Measurements from ENCODE around the gene LMO4. TPM values are rescaled to one million over a fixed set of nuclear protein-coding genes. Genes with fewer than 3 reads are reported as not detected.

Gene LMO4
- total RNA-seq, 1 experiment from 2014 or later = 88.9 TPM

DNA sequence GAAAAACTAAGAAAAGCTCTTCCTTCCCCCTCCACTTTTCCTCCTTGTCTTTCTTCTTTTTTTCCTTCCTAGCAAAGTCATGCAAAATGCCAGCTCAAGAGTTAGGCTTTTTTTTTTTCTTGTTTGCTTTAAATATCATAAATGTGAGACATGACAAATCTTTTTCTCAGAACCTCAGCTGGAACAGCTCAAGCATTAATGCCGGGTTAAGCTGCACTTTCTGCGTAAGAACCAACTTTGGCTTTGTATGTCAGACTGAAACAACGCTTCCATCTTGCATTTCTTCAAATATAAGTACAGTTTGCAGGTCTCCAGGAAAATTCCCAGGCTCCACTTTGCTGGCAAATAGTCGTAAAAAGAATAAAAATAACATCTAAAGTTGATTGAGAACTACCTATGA lies 20.7 kb upstream of the LMO4 start (continued):
- TF ChIP-seq, protein P1, sequence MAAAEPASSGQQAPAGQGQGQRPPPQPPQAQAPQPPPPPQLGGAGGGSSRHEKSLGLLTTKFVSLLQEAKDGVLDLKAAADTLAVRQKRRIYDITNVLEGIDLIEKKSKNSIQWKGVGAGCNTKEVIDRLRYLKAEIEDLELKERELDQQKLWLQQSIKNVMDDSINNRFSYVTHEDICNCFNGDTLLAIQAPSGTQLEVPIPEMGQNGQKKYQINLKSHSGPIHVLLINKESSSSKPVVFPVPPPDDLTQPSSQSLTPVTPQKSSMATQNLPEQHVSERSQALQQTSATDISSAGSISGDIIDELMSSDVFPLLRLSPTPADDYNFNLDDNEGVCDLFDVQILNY (CRISPR knock-in tag; IDR thresholded peaks at IDR 0.05) = no peak
- TF ChIP-seq ZNF121 (CRISPR knock-in tag; IDR thresholded peaks at IDR 0.05) = no peak
- TF ChIP-seq, protein P2, sequence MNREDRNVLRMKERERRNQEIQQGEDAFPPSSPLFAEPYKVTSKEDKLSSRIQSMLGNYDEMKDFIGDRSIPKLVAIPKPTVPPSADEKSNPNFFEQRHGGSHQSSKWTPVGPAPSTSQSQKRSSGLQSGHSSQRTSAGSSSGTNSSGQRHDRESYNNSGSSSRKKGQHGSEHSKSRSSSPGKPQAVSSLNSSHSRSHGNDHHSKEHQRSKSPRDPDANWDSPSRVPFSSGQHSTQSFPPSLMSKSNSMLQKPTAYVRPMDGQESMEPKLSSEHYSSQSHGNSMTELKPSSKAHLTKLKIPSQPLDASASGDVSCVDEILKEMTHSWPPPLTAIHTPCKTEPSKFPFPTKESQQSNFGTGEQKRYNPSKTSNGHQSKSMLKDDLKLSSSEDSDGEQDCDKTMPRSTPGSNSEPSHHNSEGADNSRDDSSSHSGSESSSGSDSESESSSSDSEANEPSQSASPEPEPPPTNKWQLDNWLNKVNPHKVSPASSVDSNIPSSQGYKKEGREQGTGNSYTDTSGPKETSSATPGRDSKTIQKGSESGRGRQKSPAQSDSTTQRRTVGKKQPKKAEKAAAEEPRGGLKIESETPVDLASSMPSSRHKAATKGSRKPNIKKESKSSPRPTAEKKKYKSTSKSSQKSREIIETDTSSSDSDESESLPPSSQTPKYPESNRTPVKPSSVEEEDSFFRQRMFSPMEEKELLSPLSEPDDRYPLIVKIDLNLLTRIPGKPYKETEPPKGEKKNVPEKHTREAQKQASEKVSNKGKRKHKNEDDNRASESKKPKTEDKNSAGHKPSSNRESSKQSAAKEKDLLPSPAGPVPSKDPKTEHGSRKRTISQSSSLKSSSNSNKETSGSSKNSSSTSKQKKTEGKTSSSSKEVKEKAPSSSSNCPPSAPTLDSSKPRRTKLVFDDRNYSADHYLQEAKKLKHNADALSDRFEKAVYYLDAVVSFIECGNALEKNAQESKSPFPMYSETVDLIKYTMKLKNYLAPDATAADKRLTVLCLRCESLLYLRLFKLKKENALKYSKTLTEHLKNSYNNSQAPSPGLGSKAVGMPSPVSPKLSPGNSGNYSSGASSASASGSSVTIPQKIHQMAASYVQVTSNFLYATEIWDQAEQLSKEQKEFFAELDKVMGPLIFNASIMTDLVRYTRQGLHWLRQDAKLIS (CRISPR knock-in tag; IDR thresholded peaks at IDR 0.05; ENCODE audit: borderline replicate concordance) = no peak

DNA sequence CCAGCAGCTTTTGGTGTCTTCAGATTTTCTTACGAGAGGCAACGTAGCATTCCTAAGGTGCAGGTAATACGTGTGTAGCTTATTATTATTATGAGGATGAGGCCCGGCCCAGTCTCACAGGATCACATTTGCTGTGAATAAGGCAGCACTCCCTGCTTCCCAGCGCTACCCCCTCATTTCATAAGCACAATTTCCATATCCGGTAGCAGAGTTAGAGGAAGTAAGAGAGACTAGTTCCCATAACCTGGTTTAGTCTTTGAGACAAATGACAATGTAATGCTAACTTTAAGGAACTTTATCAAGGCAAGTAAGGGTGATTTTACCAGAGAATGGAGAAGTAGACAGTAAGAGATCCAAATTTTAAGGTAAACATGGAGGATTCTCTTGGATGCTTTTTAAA lies 14.6 kb upstream of the LMO4 start:
- H3K36me3 Mint-ChIP-seq = no peaks in the 10 kb centered on the region
- POLR2A ChIA-PET = interaction anchor here (0.9 kb wide), 1 partner anchor 14 kb away, joined by 4 read pairs; no protein-coding TSS in a partner anchor
- H3K27ac Mint-ChIP-seq = no peak overlapping the region
- H3K9me3 Mint-ChIP-seq = peaks cover 4% of the 10 kb centered on the region; the same call in 1 of the 2 replicates
- CTCF ChIA-PET = no interaction called here
- ATAC-seq = no peak
- no peak for TF ChIP-seq SOX15 (CRISPR knock-in tag; IDR thresholded peaks at IDR 0.05)
- TF ChIP-seq, protein P1 (CRISPR knock-in tag; IDR thresholded peaks at IDR 0.05) = no peak
- no peak for DNase-seq (ENCODE audit: low spot score)
- H3K4me1 Mint-ChIP-seq = peaks cover 12% of the 10 kb centered on the region
- no peaks in the 10 kb centered on the region; the same call in 1 of the 2 replicates for H3K27me3 Mint-ChIP-seq (ENCODE audit: low read depth)
- H3K4me3 Mint-ChIP-seq = no peak overlapping the region

DNA sequence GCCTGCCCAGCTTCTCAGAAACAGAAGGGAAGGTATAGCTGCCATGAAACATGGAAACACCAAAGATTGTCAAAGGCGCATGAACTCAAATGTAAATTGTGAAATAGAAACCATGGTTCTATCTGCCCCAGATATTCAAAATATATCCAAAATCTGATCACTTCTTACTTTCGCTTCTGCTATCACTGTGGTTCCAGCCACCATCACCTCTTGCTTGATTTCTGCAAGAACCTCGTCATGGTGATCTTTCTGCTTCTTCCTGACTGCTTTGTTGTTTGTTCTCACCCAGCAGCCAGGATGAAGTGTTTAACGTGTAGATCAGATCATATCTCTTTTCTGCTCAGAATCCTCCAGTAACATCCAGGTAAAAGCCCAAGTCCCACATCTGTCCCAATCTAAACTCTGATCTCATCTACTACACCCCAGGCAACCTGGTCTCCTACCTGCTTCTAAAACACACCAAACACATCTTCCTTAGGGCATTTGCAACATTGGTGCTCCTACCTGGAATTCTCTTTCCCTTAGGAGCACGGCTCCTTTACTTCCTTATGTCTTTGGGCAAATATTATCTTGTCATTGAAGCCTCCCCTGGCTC lies 10.5 kb upstream of the LMO4 start:
- CTCF ChIA-PET = no interaction called here
- no peak for DNase-seq (ENCODE audit: low spot score)
- no peaks in the 10 kb centered on the region for H3K4me1 Mint-ChIP-seq
- H3K4me3 Mint-ChIP-seq = no peak overlapping the region
- H3K9me3 Mint-ChIP-seq = peaks cover 1% of the 10 kb centered on the region; the same call in 1 of the 2 replicates
- H3K36me3 Mint-ChIP-seq = no peaks in the 10 kb centered on the region
- no peak for ATAC-seq
- no peak overlapping the region for H3K27ac Mint-ChIP-seq
- no peaks in the 10 kb centered on the region for H3K27me3 Mint-ChIP-seq (ENCODE audit: low read depth)
- POLR2A ChIA-PET = no interaction called here
- no peak for TF ChIP-seq ZNF416 (CRISPR knock-in tag; IDR thresholded peaks at IDR 0.05)
- no peak for TF ChIP-seq NR2C2 (CRISPR knock-in tag; IDR thresholded peaks at IDR 0.05)
- no peak for TF ChIP-seq ESRRA (CRISPR knock-in tag; IDR thresholded peaks at IDR 0.05; ENCODE audit: borderline replicate concordance)
- TF ChIP-seq, protein P3, sequence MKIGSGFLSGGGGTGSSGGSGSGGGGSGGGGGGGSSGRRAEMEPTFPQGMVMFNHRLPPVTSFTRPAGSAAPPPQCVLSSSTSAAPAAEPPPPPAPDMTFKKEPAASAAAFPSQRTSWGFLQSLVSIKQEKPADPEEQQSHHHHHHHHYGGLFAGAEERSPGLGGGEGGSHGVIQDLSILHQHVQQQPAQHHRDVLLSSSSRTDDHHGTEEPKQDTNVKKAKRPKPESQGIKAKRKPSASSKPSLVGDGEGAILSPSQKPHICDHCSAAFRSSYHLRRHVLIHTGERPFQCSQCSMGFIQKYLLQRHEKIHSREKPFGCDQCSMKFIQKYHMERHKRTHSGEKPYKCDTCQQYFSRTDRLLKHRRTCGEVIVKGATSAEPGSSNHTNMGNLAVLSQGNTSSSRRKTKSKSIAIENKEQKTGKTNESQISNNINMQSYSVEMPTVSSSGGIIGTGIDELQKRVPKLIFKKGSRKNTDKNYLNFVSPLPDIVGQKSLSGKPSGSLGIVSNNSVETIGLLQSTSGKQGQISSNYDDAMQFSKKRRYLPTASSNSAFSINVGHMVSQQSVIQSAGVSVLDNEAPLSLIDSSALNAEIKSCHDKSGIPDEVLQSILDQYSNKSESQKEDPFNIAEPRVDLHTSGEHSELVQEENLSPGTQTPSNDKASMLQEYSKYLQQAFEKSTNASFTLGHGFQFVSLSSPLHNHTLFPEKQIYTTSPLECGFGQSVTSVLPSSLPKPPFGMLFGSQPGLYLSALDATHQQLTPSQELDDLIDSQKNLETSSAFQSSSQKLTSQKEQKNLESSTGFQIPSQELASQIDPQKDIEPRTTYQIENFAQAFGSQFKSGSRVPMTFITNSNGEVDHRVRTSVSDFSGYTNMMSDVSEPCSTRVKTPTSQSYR (CRISPR knock-in tag; IDR thresholded peaks at IDR 0.05) = no peak
- TF ChIP-seq, protein P4, sequence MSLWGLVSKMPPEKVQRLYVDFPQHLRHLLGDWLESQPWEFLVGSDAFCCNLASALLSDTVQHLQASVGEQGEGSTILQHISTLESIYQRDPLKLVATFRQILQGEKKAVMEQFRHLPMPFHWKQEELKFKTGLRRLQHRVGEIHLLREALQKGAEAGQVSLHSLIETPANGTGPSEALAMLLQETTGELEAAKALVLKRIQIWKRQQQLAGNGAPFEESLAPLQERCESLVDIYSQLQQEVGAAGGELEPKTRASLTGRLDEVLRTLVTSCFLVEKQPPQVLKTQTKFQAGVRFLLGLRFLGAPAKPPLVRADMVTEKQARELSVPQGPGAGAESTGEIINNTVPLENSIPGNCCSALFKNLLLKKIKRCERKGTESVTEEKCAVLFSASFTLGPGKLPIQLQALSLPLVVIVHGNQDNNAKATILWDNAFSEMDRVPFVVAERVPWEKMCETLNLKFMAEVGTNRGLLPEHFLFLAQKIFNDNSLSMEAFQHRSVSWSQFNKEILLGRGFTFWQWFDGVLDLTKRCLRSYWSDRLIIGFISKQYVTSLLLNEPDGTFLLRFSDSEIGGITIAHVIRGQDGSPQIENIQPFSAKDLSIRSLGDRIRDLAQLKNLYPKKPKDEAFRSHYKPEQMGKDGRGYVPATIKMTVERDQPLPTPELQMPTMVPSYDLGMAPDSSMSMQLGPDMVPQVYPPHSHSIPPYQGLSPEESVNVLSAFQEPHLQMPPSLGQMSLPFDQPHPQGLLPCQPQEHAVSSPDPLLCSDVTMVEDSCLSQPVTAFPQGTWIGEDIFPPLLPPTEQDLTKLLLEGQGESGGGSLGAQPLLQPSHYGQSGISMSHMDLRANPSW (CRISPR knock-in tag; conservative IDR thresholded peaks at IDR 0.05; ENCODE audit: low read depth) = no peak
- TF ChIP-seq ZNF121 (CRISPR knock-in tag; IDR thresholded peaks at IDR 0.05) = no peak
- TF ChIP-seq, protein P5, sequence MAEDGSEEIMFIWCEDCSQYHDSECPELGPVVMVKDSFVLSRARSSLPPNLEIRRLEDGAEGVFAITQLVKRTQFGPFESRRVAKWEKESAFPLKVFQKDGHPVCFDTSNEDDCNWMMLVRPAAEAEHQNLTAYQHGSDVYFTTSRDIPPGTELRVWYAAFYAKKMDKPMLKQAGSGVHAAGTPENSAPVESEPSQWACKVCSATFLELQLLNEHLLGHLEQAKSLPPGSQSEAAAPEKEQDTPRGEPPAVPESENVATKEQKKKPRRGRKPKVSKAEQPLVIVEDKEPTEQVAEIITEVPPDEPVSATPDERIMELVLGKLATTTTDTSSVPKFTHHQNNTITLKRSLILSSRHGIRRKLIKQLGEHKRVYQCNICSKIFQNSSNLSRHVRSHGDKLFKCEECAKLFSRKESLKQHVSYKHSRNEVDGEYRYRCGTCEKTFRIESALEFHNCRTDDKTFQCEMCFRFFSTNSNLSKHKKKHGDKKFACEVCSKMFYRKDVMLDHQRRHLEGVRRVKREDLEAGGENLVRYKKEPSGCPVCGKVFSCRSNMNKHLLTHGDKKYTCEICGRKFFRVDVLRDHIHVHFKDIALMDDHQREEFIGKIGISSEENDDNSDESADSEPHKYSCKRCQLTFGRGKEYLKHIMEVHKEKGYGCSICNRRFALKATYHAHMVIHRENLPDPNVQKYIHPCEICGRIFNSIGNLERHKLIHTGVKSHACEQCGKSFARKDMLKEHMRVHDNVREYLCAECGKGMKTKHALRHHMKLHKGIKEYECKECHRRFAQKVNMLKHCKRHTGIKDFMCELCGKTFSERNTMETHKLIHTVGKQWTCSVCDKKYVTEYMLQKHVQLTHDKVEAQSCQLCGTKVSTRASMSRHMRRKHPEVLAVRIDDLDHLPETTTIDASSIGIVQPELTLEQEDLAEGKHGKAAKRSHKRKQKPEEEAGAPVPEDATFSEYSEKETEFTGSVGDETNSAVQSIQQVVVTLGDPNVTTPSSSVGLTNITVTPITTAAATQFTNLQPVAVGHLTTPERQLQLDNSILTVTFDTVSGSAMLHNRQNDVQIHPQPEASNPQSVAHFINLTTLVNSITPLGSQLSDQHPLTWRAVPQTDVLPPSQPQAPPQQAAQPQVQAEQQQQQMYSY (CRISPR knock-in tag; IDR thresholded peaks at IDR 0.05) = no peak
- TF ChIP-seq, protein P6, sequence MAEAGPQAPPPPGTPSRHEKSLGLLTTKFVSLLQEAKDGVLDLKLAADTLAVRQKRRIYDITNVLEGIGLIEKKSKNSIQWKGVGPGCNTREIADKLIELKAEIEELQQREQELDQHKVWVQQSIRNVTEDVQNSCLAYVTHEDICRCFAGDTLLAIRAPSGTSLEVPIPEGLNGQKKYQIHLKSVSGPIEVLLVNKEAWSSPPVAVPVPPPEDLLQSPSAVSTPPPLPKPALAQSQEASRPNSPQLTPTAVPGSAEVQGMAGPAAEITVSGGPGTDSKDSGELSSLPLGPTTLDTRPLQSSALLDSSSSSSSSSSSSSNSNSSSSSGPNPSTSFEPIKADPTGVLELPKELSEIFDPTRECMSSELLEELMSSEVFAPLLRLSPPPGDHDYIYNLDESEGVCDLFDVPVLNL (CRISPR knock-in tag; IDR thresholded peaks at IDR 0.05; ENCODE audit: borderline replicate concordance, low read depth) = no peak
- TF ChIP-seq, protein P7, sequence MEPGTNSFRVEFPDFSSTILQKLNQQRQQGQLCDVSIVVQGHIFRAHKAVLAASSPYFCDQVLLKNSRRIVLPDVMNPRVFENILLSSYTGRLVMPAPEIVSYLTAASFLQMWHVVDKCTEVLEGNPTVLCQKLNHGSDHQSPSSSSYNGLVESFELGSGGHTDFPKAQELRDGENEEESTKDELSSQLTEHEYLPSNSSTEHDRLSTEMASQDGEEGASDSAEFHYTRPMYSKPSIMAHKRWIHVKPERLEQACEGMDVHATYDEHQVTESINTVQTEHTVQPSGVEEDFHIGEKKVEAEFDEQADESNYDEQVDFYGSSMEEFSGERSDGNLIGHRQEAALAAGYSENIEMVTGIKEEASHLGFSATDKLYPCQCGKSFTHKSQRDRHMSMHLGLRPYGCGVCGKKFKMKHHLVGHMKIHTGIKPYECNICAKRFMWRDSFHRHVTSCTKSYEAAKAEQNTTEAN (CRISPR knock-in tag; IDR thresholded peaks at IDR 0.05) = no peak
- TF ChIP-seq TEAD4 (CRISPR knock-in tag; IDR thresholded peaks at IDR 0.05) = no peak
- TF ChIP-seq TP53 (CRISPR knock-in tag; IDR thresholded peaks at IDR 0.05) = no peak

Data from WTC11 (cell line).